SK-N-SH treated with all-trans-retinoic acid at 6 μM for 48 hours (cell line): ENCODE data around the gene BANP.
"Not testable (repeated sequence)": the region's sequence is repeated elsewhere in the genome, so short reads cannot be mapped to it uniquely, and the experiment has no call there.

Experiments used
- ATAC-seq: fragments of 200-7000 bp; cut with Tn5 transposase; 3 replicates; pipeline ENCODE4 v1.9.1; 2020; ENCODE audit warnings: mild to moderate bottlenecking, moderate library complexity
- ARNTL ChIP-seq: fragments of 450-650 bp; formaldehyde crosslinking; IDR thresholded peaks from 2 replicates; pipeline ENCODE4 v1.5.0; 2020; ENCODE audit warnings: low read depth, mild to moderate bottlenecking, moderate library complexity, borderline replicate concordance
- CREB5 ChIP-seq: fragments of 250-450 bp; sonication (Bioruptor Pico); IDR thresholded peaks from 2 replicates; pipeline ENCODE4 v1.5.1; 2020; ENCODE audit warnings: low read depth, mild to moderate bottlenecking, moderate library complexity
- CSRNP3 ChIP-seq: fragments of 250-450 bp; sonication (Bioruptor Pico); IDR thresholded peaks from 2 replicates; pipeline ENCODE4 v1.5.1; 2021; ENCODE audit warnings: mild to moderate bottlenecking, moderate library complexity
- ESRRG ChIP-seq: fragments of 250-450 bp; sonication (Bioruptor Pico); IDR thresholded peaks from 2 replicates; pipeline ENCODE4 v1.6.1; 2021; ENCODE audit warnings: mild to moderate bottlenecking
- ISL1 ChIP-seq: fragments of 250-450 bp; sonication (Bioruptor Pico); IDR thresholded peaks from 2 replicates; pipeline ENCODE4 v2.1.2; 2022; ENCODE audit warnings: mild to moderate bottlenecking, moderate library complexity
- OSR1 ChIP-seq: fragments of 250-450 bp; sonication (Bioruptor Pico); IDR thresholded peaks from 2 replicates; pipeline ENCODE4 v1.8.0; 2022; ENCODE audit warnings: moderate library complexity, mild to moderate bottlenecking, inconsistent platforms
- PATZ1 ChIP-seq: fragments of 250-450 bp; sonication (Bioruptor Pico); IDR thresholded peaks from 2 replicates; pipeline ENCODE4 v1.8.0; 2020; ENCODE audit warnings: mild to moderate bottlenecking, moderate library complexity, borderline replicate concordance
- POU6F1 ChIP-seq: fragments of 250-450 bp; sonication (Bioruptor Pico); IDR thresholded peaks from 2 replicates; pipeline ENCODE4 v1.8.0; 2021; ENCODE audit warnings: low read depth, mild to moderate bottlenecking, moderate library complexity, borderline replicate concordance
- PPARA ChIP-seq: fragments of 250-450 bp; sonication (Bioruptor Pico); IDR thresholded peaks from 2 replicates; pipeline ENCODE4 v1.5.0; 2020; ENCODE audit warnings: mild to moderate bottlenecking, borderline replicate concordance
- TCF4 ChIP-seq: fragments of 250-450 bp; sonication (Bioruptor Pico); IDR thresholded peaks from 2 replicates; pipeline ENCODE4 v1.8.0; 2021; ENCODE audit warnings: mild to moderate bottlenecking, moderate library complexity, borderline replicate concordance
- TOX ChIP-seq: fragments of 250-450 bp; sonication (Bioruptor Pico); IDR thresholded peaks from 2 replicates; pipeline ENCODE4 v1.8.0; 2021; ENCODE audit warnings: mild to moderate bottlenecking, moderate library complexity, borderline replicate concordance
- TSHZ2 ChIP-seq: fragments of 250-450 bp; sonication (Bioruptor Pico); IDR thresholded peaks from 2 replicates; pipeline ENCODE4 v1.5.0; 2020; ENCODE audit warnings: mild to moderate bottlenecking, moderate library complexity
- ZC3H10 ChIP-seq: fragments of 250-450 bp; sonication (Bioruptor Pico); IDR thresholded peaks from 2 replicates; pipeline ENCODE4 v1.5.1; 2021; ENCODE audit warnings: mild to moderate bottlenecking, moderate library complexity
- ZFP3 ChIP-seq: fragments of 250-450 bp; sonication (Bioruptor Pico); IDR thresholded peaks from 2 replicates; pipeline ENCODE4 v1.5.0; 2020; ENCODE audit warnings: mild to moderate bottlenecking, moderate library complexity
- ZFP30 ChIP-seq: fragments of 450-650 bp; formaldehyde crosslinking; IDR thresholded peaks from 2 replicates; pipeline ENCODE4 v1.5.0; 2022; ENCODE audit warnings: mild to moderate bottlenecking, moderate library complexity
- ZNF8 ChIP-seq: fragments of 450-650 bp; formaldehyde crosslinking; IDR thresholded peaks from 2 replicates; pipeline ENCODE4 v1.5.0; 2020; ENCODE audit warnings: mild to moderate bottlenecking, moderate library complexity

The BANP gene

GRCh38 chr16:87979352-87979751, 28.1 kb downstream of the BANP start:
- no peak for TF ChIP-seq TCF4 (CRISPR knock-in tag)
- no peak for ATAC-seq

GRCh38 chr16:87979911-87980630, 28.8 kb downstream of the BANP start:
- ATAC-seq: not testable (repeated sequence)

- not testable (repeated sequence) for ATAC-seq
Observed at GRCh38 chr16:87981376-87981775, 30.1 kb downstream of the BANP start.

- TF ChIP-seq TOX (CRISPR knock-in tag) (no peak), POU6F1 (CRISPR knock-in tag) (no peak), ZC3H10 (no peak), ARNTL (CRISPR knock-in tag) (no peak)
- no peak for ATAC-seq
Observed at GRCh38 chr16:87982581-87983041, 31.4 kb downstream of the BANP start.

- peak; percentile 95 for ATAC-seq
Observed at GRCh38 chr16:87983072-87983736, 32.0 kb downstream of the BANP start.

GRCh38 chr16:87983737-87984097, 32.5 kb downstream of the BANP start:
- not testable (repeated sequence) for ATAC-seq

GRCh38 chr16:87984180-87984579, 32.9 kb downstream of the BANP start:
- ATAC-seq: not testable (repeated sequence)

GRCh38 chr16:87984632-87985267, 33.5 kb downstream of the BANP start:
- ATAC-seq: no peak
- no peak for TF ChIP-seq CREB5
- no peak for TF ChIP-seq PATZ1 (CRISPR knock-in tag)
- TF ChIP-seq ZFP30: no peak
- no peak for TF ChIP-seq ARNTL (CRISPR knock-in tag)
- no peak for TF ChIP-seq ZC3H10
- no peak for TF ChIP-seq CSRNP3 (CRISPR knock-in tag)
- TF ChIP-seq ISL1 (CRISPR knock-in tag): no peak
- no peak for TF ChIP-seq POU6F1 (CRISPR knock-in tag)
- TF ChIP-seq ZFP3 (CRISPR knock-in tag): no peak
- TF ChIP-seq PPARA (CRISPR knock-in tag): no peak
- no peak for TF ChIP-seq TSHZ2 (CRISPR knock-in tag)
- TF ChIP-seq ESRRG: no peak
- TF ChIP-seq ZNF8 (CRISPR knock-in tag): no peak
- TF ChIP-seq OSR1 (CRISPR knock-in tag): no peak
